GM18507 (cell line): ENCODE measurements around the gene ECT2.
"Not testable (repeated sequence)": the region's sequence is repeated elsewhere in the genome, so short reads cannot be mapped to it uniquely, and the experiment has no call there.

Experiments used
- DNase-seq: peaks from one replicate; pipeline ENCODE4 v3.0.0; 2011; ENCODE audit warnings: low read depth; ENCODE audit not compliant: insufficient read length; ENCODE audit errors: extremely low spot score
- FAIRE-seq: peaks from 2 replicates; lab custom pipeline; 2011; peaks lifted over from hg19 to GRCh38; lab: Jason Lieb, UNC

The ECT2 gene

DNA sequence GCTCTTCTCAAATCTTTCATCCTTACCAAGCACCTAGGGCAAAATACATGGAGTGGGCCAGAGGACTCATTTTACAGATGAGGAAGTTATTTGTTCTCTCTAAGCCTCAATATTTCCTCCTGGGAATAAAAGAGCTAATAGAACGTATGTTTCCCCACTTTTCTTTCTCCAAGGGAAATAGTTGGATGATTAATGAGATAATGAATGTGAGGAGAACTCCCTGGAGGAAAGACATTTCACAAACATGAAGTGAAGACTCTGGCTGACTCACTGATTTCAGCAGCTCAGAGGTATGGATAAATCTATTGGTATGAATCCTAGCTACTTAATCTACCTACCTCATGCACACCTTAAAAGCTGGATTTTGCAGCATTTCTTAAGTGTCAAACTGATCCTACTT lies 98.4 kb downstream of the ECT2 start:
- no peak for DNase-seq

DNA sequence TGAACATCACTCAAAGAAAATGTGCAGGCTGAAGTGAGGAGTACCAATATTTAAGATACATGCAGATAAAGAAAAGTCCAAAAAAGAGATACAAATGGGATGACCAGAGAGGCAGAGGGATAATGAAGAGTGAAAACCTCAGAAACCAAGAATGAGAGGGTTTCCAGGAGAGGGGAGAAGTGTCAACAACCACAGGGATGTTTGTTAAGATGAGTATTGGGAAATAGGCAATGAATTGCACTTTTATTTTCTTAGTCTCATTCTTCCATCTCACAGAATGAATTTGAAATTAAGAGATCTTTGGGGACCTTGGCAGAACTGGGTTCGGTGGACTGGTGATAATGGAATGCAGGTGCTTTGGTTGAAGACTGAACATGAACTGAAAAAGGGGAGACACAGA lies 102.5 kb downstream of the ECT2 start:
- no peak for DNase-seq
- no peak for FAIRE-seq

More for the DNA sequence above, 98.4 kb downstream of the ECT2 start:
- no peak for FAIRE-seq

DNA sequence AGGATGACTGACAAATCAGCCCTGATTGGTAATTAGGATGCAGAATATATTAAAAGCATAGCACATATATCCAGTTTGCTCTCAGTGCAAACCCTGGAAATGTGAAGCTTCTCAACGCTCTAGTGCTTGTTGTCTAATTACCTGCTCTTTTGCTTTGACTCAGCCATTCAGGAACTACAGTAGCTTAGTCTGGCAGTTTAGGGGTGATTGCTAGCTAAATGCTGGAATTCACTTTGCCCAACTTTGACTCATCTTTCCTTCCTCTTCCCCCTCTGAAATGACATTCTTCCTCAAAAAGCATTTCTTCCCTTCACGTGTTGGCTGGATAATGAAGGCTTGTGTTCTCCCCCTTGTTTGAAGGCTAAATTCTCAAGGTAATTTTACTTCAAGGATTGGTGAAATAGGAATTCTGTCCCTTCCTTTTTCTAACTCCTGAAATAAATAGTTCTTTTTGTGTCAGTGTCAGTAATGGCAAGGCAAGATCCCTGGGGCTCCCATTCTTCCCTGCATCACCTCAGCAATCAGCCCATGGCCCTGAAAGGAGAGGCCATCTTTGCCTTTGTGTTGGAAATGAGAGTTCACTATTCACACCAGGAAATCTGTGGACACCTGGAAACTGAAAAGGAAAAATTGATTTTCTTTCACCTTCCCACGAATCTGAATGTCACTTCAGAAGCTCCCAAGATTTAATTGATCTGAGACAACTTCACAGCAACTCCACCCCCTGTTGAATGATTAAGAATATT lies 103.6 kb downstream of the ECT2 start:
- FAIRE-seq (no peak), DNase-seq (no peak)

DNA sequence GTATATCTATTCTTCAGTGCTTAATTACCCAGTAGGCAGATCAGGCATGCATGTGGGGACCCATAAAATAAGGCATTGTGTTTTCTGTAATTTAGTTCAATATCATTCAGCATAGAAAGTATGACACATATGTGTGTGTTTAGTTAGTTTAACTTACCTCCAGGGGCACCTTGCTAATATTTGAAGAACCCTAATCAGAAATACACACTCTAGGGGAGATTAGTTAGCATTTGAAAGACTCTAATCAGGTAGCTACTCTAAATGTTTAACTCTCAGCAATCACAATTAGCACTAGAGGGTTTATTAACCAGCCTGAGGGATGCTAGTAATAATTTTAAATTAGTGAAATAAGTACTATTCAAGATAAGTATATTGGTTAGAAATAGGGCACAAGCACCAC lies 104.5 kb downstream of the ECT2 start:
- no peak for DNase-seq
- no peak for FAIRE-seq

DNA sequence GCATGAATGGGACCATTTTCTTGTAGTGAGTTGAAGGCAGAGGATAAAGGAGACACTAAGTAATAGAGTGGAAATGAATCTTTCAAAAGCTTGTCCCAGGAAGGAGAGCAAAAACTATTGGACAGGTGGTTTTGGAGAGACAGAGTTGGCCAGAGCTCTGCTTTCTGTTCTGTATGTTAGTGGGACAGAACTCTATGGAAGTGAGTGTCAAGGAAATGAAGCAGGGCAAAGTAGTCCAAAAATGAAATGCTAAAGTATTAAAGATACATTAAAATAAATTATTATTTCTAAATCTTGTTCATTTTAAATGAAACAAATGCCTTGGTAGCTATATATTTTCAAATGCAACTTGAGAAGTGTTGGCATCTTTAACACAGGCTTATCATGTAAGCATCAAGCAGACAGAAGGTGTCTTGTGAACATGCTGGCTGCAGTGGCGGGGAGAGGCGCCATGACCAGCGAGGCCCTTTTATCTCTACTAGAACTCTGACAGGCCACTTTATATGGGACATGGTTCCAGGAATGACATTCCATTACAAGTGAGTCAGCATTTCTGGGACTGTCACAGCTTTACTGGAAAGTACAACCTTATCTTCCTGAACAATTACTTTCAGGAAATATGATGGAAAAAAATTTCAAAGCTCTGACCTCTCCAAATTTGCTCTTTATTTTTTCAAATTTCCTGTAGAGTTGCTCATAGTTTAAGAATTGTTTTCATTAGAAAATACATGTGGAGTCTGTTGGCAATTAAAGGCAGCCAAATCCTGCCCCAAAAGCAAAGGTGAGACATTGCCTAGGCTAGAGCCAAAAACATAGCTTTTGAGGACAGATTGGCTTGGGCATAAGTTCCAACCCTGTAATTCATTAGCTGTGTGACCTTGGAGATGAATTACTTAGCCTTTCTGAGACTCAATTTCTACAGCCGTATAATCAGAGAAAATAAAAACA lies 106.5 kb downstream of the ECT2 start:
- DNase-seq, result no peak
- FAIRE-seq, result no peak

DNA sequence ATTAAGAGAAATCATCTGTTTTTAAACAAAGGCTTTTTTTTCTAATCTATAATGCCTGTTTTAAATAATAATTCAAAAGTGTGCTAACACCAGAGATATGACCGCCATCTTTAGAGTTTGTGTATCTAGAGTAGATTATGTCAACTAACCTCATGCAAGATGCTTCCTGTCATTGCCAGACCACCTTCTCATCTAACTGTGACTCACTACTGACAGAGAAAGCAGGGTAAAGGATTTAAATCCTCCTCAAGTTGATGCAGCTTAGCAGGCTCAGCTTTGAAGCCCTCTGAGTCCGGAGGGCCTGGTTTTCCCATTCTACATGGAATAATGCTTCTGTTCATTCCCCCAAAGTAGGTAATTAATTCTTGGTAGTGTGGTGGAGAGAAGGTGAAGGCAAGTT lies 108.5 kb downstream of the ECT2 start:
- FAIRE-seq (no peak), DNase-seq (no peak)

DNA sequence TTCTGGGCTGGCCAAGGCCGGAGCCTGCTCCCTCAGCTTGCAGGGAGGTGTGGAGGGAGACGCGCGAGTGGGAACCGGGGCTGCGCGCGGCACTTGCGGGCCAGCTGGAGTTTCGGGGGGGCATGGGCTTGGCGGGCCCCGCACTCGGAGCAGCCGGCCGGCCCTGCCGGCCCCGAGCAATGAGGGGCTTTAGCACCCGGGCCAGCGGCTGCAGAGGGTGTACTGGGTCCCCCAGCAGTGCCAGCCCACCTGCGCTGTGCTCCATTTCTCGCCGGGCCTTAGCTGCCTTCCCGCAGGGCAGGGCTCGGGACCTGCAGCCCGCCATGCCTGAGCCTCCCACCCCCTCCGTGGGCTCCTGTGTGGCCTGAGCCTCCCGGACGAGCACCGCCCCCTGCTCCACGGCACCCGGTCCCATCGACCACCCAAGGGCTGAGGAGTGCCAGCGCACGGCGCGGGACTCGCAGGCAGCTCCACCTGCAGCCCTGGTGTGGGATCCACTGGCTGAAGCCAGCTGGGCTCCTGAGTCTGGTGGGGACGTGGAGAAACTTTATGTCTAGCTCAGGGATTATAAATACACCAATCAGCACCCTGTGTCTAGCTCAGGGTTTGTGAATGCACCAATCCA lies 116.3 kb downstream of the ECT2 start:
- DNase-seq, FAIRE-seq: not testable (repeated sequence)

DNA sequence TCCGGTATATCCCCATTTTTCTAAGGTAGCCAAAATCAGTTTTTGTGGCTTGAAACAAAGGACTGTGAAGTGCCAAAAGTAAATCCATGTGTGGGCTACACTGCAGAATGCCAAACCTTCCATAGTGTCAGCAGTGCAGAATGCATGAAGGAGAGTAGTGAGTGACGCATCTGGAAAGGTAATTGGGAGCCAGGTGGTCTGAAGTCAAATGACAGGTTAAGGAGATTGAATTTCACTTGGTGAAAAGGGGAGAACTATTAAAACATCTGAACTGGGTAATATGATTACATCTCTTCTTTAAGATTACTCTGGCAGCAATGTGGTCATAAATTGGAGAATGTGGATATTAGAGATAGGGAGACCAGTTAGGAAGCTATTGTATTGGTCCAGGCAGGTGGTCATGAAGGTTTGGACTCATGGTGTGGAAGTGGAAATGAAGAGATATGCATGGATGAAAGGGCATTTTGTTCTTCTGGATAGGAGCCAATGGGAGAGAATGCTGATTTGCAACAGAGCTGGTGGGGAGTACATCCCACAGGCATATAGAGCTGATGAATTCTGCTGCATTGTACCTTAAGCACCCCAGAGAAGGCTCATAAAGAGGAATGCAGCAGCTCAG lies 118.2 kb downstream of the ECT2 start:
- FAIRE-seq (no peak), DNase-seq (no peak)

DNA sequence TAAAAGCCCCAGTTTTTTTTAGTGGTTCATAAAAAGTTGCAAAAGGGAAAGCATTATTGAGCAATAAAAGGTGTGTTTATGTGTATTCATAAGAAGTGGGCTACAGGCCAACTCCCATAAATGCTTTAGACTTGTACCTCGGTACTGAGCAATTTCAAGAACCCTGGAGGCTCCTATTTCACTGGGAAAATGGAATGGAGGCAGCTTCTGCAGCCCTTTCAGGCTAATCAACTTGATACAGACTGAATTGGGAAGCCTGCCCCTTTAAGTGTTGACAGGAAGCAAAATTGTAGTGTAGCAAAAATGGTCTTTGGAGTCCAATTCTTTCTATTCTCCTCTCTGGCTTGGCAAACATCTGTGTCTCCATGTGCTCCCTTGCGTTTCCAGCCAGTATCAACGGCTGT lies 118.8 kb downstream of the ECT2 start:
- FAIRE-seq (no peak), DNase-seq (no peak)

DNA sequence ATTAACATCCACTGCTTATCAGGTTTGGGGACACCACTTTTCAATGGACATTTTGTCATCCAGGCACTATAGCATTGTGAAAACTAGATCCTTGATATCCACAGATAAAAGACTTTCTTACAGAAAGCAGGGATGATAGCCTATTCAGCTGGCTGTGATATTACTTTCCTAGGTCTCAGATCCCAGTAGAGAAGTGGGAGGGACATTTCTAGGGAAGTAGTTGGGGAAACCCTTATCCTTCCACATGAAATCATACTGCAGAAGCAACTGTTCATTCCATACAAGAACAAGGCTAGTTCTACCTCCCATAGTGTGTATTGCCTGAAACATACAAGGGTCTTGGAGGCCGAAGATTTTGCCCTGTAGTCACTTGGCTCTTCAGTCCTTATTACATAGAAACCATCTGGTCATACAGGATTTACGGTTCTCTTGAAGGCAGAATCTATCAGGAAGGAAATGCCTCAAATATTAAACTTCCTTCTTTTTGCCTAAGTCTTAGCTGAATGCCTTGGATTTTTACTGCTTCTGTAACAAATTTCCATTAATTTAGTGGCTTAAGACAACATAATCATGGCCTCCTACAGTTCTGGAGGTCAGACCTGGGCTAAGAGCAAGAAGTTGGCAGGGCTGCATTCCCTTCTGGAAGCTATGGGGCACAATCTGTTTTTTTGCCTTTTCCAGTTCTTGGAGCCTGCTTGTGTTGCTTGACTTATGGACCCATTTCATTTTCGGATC lies 119.4 kb downstream of the ECT2 start:
- FAIRE-seq, result no peak

More for the DNA sequence above, 119.4 kb downstream of the ECT2 start:
- DNase-seq, result no peak
